Body of pancreas (tissue), 4 donors: ENCODE measurements around the gene GPR148.
"Not testable (repeated sequence)": the region's sequence is repeated elsewhere in the genome, so short reads cannot be mapped to it uniquely, and the experiment has no call there.

Source experiments
- CTCF ChIP-seq, 7 experiments: fragments of 450-650 bp in 4 of 7; fragments of 200-600 bp in 3 of 7; sonication (generic) in 3 of 7; IDR thresholded peaks; one replicate each; pipeline ENCODE4 v1.5.1; 2016 to 2019; ENCODE audit warnings: antibody characterized with exemption in 7 of 7
- POLR2A ChIP-seq, 3 donors: fragments of 450-650 bp; IDR thresholded peaks; one replicate each; pipeline ENCODE4 v1.6.1; 2016; ENCODE audit warnings: antibody characterized with exemption in 3 of 3, mild to moderate bottlenecking in 2 of 3

GRCh38 chr2:130714795-130715194 lies 14.1 kb upstream of the GPR148 start:
- not testable (repeated sequence) for TF ChIP-seq CTCF, POLR2A (IDR thresholded peaks at IDR 0.05)
